ENCODE results near the gene CAMP. TPM values are rescaled to one million over a fixed set of nuclear protein-coding genes. Genes with fewer than 3 reads are reported as not detected.

Gene CAMP
- total RNA-seq, 2 donors from 2014 or later = 1.5 TPM; not detected in 1

DNA sequence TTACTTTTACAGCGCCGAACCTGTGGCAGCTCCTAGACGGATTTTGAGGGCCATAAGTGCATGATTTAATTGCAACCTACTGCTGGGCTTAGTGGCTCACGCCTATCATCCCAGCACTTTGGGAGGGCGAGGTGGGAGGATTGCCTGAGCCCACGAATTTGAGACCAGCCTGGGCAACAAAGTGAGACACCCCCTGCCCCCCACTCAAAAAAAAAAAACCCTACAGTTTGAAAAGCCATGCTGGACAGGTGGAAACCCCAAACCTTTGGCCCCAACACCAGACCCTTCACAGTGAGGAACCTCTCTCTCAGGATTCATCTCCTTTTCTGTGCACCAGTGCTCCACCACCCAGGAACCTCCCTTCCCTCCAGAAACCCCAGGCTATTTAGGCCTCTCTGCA, 34.0 kb upstream of the CAMP start:
- no peak overlapping the region for H3K4me3 ChIP-seq
- no peaks in the 10 kb centered on the region for H3K9me3 ChIP-seq
- TF ChIP-seq, protein P1, sequence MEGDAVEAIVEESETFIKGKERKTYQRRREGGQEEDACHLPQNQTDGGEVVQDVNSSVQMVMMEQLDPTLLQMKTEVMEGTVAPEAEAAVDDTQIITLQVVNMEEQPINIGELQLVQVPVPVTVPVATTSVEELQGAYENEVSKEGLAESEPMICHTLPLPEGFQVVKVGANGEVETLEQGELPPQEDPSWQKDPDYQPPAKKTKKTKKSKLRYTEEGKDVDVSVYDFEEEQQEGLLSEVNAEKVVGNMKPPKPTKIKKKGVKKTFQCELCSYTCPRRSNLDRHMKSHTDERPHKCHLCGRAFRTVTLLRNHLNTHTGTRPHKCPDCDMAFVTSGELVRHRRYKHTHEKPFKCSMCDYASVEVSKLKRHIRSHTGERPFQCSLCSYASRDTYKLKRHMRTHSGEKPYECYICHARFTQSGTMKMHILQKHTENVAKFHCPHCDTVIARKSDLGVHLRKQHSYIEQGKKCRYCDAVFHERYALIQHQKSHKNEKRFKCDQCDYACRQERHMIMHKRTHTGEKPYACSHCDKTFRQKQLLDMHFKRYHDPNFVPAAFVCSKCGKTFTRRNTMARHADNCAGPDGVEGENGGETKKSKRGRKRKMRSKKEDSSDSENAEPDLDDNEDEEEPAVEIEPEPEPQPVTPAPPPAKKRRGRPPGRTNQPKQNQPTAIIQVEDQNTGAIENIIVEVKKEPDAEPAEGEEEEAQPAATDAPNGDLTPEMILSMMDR (IDR thresholded peaks at IDR 0.05) = no peak
- H3K27me3 ChIP-seq = no peaks in the 10 kb centered on the region
- H3K4me1 ChIP-seq = peaks cover 0 to 12% of the 10 kb centered on the region in 2 donors
- H3K27ac ChIP-seq = no peak overlapping the region
- H3K36me3 ChIP-seq = no peaks in the 10 kb centered on the region
- DNase-seq (ENCODE audit: low spot score) = no peak

- no peak for DNase-seq (ENCODE audit: low spot score)
- Histone ChIP-seq H3K9me3 (no peaks in the 10 kb centered on the region), H3K27me3 (no peaks in the 10 kb centered on the region), H3K4me3 (no peak overlapping the region), H3K36me3 (no peaks in the 10 kb centered on the region), H3K4me1 (peaks cover 0 to 12% of the 10 kb centered on the region in 2 donors), H3K27ac (no peak overlapping the region)
- TF ChIP-seq, protein P1 (IDR thresholded peaks at IDR 0.05) = no peak
Measured at GRCh38 chr3:48190911-48191310, 32.4 kb upstream of the CAMP start.

DNA sequence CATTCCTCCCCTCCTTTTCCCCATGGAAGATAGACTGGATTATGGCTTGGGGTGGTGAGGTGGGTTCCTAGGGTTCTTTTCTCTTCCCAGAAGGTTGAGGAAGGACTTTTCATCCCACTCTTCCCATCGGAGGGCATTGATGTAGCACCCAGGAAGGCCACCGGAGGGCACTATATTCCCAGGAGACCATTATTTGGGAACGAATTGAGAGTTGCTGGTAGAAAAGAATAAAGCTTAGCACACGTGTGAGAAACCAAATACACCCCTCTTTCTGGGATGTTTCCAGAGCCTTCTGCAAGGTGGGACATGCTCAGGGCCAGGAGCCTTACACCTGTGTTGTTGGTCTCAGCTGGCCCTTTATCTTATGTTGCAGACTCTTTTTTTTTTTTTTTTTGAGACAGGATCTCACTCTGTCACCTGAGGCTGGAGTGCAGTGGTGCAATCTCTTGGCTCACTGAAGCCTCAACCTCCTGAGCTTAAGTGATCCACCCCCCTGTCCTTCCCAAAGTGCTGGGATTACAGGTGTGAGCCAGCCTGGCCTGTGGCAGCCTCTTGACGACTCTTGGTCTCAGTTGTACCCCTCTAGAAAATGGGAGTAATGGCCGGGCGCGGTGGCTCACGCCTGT, 28.7 kb upstream of the CAMP start:
- TF ChIP-seq, protein P1 (IDR thresholded peaks at IDR 0.05) = peak; percentile 48 to 75
- no peak overlapping the region for H3K4me3 ChIP-seq
- H3K27ac ChIP-seq = no peak overlapping the region
- H3K27me3 ChIP-seq = no peaks in the 10 kb centered on the region
- no peaks in the 10 kb centered on the region for H3K36me3 ChIP-seq
- no peaks in the 10 kb centered on the region for H3K9me3 ChIP-seq
- H3K4me1 ChIP-seq = no peaks in the 10 kb centered on the region
- peak; percentile 70 for DNase-seq (ENCODE audit: low spot score)

DNA sequence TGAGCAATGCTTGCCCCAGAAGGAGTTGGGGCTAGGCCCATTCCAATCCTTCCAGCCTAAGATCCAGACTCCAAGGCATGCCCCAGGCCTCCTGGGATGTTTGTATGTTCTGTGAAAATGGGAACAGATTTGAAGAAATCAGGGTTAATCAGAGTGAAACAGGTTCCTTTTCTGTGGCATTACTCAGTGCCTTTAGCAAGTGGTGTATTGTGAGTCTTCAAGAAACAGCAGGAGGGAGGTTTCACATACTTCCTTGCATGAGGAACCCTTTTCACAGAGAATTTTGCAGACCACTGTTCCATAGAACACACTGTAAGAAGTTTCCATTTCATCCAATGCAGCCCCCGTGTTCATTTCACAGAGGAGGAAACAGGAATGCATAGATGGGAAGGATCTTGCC, 26.7 kb upstream of the CAMP start:
- Histone ChIP-seq H3K27ac (no peak overlapping the region), H3K4me1 (no peaks in the 10 kb centered on the region), H3K4me3 (no peak overlapping the region), H3K36me3 (no peaks in the 10 kb centered on the region), H3K27me3 (no peaks in the 10 kb centered on the region), H3K9me3 (no peaks in the 10 kb centered on the region)
- TF ChIP-seq, protein P1 (IDR thresholded peaks at IDR 0.05) = no peak
- DNase-seq (ENCODE audit: low spot score) = no peak

DNA sequence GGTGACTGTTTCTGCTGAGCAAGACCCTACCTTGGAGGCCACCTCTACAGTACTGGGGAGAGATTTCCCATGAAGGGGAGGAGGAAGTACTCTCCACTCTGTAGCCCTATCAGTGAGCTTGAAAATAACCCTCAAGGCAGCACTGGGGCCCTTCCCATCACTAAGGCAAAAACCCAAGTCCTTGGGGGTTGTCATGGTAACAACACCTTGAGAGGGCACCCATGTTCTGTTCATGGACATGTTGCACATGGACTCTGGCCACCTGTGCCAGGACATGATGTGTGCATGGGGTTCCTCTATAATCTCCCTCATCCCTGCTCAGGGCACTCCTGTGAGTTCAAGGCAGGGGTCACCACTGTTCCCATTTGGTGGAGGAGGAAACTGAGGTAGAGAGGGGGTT, 24.2 kb upstream of the CAMP start:
- Histone ChIP-seq H3K27me3 (no peaks in the 10 kb centered on the region), H3K4me1 (no peaks in the 10 kb centered on the region), H3K27ac (no peak overlapping the region), H3K9me3 (no peaks in the 10 kb centered on the region), H3K36me3 (no peaks in the 10 kb centered on the region), H3K4me3 (no peak overlapping the region)
- no peak for DNase-seq (ENCODE audit: low spot score)
- TF ChIP-seq, protein P1 (IDR thresholded peaks at IDR 0.05) = no peak

DNA sequence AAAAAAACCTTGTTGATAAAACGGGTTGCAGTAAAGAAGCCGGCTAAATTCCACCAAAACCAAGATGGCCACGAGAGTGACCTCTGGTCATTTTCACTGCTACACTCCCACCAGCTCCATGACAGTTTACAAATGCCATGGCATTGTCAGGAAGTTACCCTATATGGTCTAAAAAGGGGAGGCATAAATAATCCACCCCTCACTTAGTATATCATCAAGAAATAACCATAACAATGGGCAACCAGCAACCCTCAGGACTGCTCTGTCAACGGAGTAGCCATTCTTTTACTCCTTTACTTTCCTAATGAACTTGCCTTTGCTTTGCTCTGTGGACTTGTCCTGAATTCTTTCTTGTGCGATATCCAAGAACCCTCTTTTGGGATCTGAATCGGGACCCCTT, 20.7 kb upstream of the CAMP start:
- no peaks in the 10 kb centered on the region for H3K9me3 ChIP-seq
- DNase-seq (ENCODE audit: low spot score) = no peak
- TF ChIP-seq, protein P1 (IDR thresholded peaks at IDR 0.05) = no peak
- H3K27ac ChIP-seq = no peak overlapping the region
- no peaks in the 10 kb centered on the region for H3K36me3 ChIP-seq
- H3K4me3 ChIP-seq = no peak overlapping the region
- no peaks in the 10 kb centered on the region for H3K4me1 ChIP-seq
- H3K27me3 ChIP-seq = no peaks in the 10 kb centered on the region
